Natural killer cell (primary cell): ENCODE results near the gene AGER. TPM values are rescaled to one million over a fixed set of nuclear protein-coding genes. Genes with fewer than 3 reads are reported as not detected.
A peak's percentile ranks its signal among the peaks of the same experiment; 100 is the strongest.

Source experiments
- ATAC-seq, 3 donors: fragments of 150-1000 bp in 2 of 3; fragments of 200-7000 bp in 1 of 3; cut with Tn5 transposase; 1 replicate in 1 of 3; 2 replicates in 2 of 3; pipeline ENCODE4 v1.10.0; 2021; ENCODE audit warnings: mild to moderate bottlenecking in 2 of 3, moderate library complexity in 2 of 3
- DNase-seq, 2 donors: peaks; one replicate each; pipeline versions ENCODE4 v3.0.0 to v3.0.0-alpha.2; 2013 to 2021; ENCODE audit warnings: mixed read lengths in 1 of 2
- H3K27ac ChIP-seq: one replicate; pipeline ENCODE4 v1.5.1; 2013; ENCODE audit warnings: mild to moderate bottlenecking, low read length
- H3K27me3 ChIP-seq: one replicate; pipeline ENCODE4 v1.6.1; 2013; ENCODE audit warnings: low read length; ENCODE audit not compliant: control insufficient read depth, insufficient read depth
- H3K36me3 ChIP-seq: one replicate; pipeline ENCODE4 v1.6.1; 2013; ENCODE audit warnings: low read length; ENCODE audit not compliant: control insufficient read depth, insufficient read depth
- H3K4me1 ChIP-seq: one replicate; pipeline ENCODE4 v1.6.1; 2013; ENCODE audit warnings: low read length; ENCODE audit not compliant: control insufficient read depth, insufficient read depth
- H3K4me3 ChIP-seq: one replicate; pipeline ENCODE4 v1.5.1; 2013; ENCODE audit warnings: low read length
- H3K9me3 ChIP-seq: one replicate; pipeline ENCODE4 v1.6.1; 2013; ENCODE audit warnings: low read length; ENCODE audit not compliant: control insufficient read depth, insufficient read depth
- H3K27ac Mint-ChIP-seq, 2 donors: one replicate each; pipeline ENCODE4 v1.8.0; 2022; ENCODE audit warnings: mild to moderate bottlenecking in 2 of 2, mixed read lengths in 2 of 2, moderate library complexity in 1 of 2
- H3K27me3 Mint-ChIP-seq, 2 donors: one replicate each; pipeline ENCODE4 v1.8.0; 2022; ENCODE audit warnings: low read depth in 2 of 2, mixed read lengths in 2 of 2
- H3K36me3 Mint-ChIP-seq: one replicate; pipeline ENCODE4 v1.8.0; 2022; ENCODE audit warnings: mixed read lengths
- H3K4me1 Mint-ChIP-seq, 2 donors: one replicate each; pipeline ENCODE4 v1.8.0; 2022; ENCODE audit warnings: mixed read lengths in 2 of 2
- H3K4me3 Mint-ChIP-seq: one replicate; pipeline ENCODE4 v1.8.0; 2022; ENCODE audit warnings: mild to moderate bottlenecking, moderate library complexity, mixed read lengths
- H3K9me3 Mint-ChIP-seq, 2 donors: one replicate each; pipeline ENCODE4 v1.8.0; 2022; ENCODE audit warnings: mixed read lengths in 2 of 2
- WGBS: methylation state at CpG from one replicate; pipeline ENCODE4 v1.1.7; 2013; ENCODE audit warnings: missing lambda C conversion rate; ENCODE audit not compliant: insufficient coverage; 5-methylcytosine and 5-hydroxymethylcytosine counted together
- intact Hi-C: fragments of 100-400 bp; cut with micrococcal nuclease; formaldehyde crosslinking; loops from one replicate; pipeline ENCODE4 v1.14.2; 2022
- total RNA-seq, 4 donors: library from RNA; stranded (reverse); fragments of 120-200 nt in 1 of 4; gene quantifications; one replicate each; pipeline versions ENCODE4 v1.2.3 to v1.2.4, GENCODE V29; 2013 to 2022
- TF ChIP-seq, protein P1 (sequence below): fragments of 200-600 bp; IDR thresholded peaks from one replicate; pipeline ENCODE4 v1.8.0; 2022; ENCODE audit warnings: antibody characterized with exemption

AGER gene
- total RNA-seq, 3 donors from 2014 or later (not counting 1 experiment from before 2014, with no cell fraction given): 19.0 to 25.1 (median 22.9) TPM

DNA sequence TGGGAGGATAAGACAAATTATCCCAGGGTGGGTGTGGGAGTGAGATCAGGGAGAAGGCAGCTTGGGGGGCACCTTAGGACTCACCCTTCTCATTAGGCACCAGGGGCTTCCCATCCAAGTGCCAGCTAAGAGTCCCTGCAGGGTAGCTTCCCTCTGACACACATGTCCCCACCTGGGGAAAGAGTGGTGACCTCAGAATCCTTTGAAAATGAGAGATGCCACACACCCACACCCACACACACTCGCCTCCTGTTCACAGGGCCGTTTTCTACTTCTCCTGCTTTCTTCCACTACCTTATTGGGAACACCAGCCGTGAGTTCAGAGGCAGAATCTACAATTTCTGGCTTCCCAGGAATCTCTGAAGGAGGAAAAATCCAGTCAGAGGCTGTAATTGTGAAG is 1.0 kb downstream of the AGER start:
- ATAC-seq (no peak), DNase-seq (no peak)
- WGBS: 97% methylated on average over 3 of the region's 3 CpGs
- peaks cover 19% of the 10 kb centered on the region for H3K36me3 Mint-ChIP-seq
- peaks cover 44 to 63% of the 10 kb centered on the region in 2 donors for H3K4me1 Mint-ChIP-seq
- Histone ChIP-seq H3K27me3 (no peaks in the 10 kb centered on the region), H3K36me3 (peaks cover 56% of the 10 kb centered on the region), H3K4me3 (no peak overlapping the region), H3K27ac (no peak overlapping the region), H3K9me3 (no peaks in the 10 kb centered on the region), H3K4me1 (peaks cover 36% of the 10 kb centered on the region)
- H3K27me3 Mint-ChIP-seq: no peaks in the 10 kb centered on the region
- no peaks in the 10 kb centered on the region for H3K9me3 Mint-ChIP-seq
- no peak overlapping the region for H3K27ac Mint-ChIP-seq
- intact Hi-C loops: no loop called here
- TF ChIP-seq, protein P1, sequence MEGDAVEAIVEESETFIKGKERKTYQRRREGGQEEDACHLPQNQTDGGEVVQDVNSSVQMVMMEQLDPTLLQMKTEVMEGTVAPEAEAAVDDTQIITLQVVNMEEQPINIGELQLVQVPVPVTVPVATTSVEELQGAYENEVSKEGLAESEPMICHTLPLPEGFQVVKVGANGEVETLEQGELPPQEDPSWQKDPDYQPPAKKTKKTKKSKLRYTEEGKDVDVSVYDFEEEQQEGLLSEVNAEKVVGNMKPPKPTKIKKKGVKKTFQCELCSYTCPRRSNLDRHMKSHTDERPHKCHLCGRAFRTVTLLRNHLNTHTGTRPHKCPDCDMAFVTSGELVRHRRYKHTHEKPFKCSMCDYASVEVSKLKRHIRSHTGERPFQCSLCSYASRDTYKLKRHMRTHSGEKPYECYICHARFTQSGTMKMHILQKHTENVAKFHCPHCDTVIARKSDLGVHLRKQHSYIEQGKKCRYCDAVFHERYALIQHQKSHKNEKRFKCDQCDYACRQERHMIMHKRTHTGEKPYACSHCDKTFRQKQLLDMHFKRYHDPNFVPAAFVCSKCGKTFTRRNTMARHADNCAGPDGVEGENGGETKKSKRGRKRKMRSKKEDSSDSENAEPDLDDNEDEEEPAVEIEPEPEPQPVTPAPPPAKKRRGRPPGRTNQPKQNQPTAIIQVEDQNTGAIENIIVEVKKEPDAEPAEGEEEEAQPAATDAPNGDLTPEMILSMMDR: no peak
- no peak overlapping the region for H3K4me3 Mint-ChIP-seq

DNA sequence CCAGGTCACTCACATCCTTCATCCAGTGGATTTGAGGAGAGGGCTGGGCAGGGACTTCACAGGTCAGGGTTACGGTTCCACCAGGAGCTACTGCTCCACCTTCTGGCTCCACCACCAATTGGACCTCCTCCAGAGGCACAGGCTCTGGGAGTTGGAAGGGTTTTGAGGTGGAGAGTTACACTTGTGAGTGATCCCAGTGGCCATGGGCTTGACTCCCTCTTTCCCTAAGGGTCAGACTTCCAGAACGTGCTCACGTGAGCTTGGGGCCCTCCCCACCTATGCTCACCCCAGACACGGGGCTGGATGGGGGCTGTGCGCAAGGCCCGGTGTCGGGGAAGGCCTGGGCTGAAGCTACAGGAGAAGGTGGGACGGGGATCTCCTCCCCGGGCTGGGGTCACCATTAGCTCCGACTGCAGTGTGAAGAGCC is 1.5 kb downstream of the AGER start:
- H3K4me1 ChIP-seq: peaks cover 32% of the 10 kb centered on the region
- peaks cover 52% of the 10 kb centered on the region for H3K36me3 ChIP-seq
- Mint-ChIP-seq H3K4me1 (peaks cover 44 to 65% of the 10 kb centered on the region in 2 donors), H3K36me3 (peaks cover 18% of the 10 kb centered on the region), H3K9me3 (no peaks in the 10 kb centered on the region), H3K27me3 (no peaks in the 10 kb centered on the region), H3K4me3 (no peak overlapping the region), H3K27ac (no peak overlapping the region)
- ATAC-seq (no peak), DNase-seq (no peak)
- no peaks in the 10 kb centered on the region for H3K27me3 ChIP-seq
- TF ChIP-seq, protein P1: no peak
- 97% methylated on average over 9 of the region's 10 CpGs for WGBS
- intact Hi-C loops: no loop called here
- no peak overlapping the region for H3K4me3 ChIP-seq
- H3K9me3 ChIP-seq: no peaks in the 10 kb centered on the region
- H3K27ac ChIP-seq: no peak overlapping the region

DNA sequence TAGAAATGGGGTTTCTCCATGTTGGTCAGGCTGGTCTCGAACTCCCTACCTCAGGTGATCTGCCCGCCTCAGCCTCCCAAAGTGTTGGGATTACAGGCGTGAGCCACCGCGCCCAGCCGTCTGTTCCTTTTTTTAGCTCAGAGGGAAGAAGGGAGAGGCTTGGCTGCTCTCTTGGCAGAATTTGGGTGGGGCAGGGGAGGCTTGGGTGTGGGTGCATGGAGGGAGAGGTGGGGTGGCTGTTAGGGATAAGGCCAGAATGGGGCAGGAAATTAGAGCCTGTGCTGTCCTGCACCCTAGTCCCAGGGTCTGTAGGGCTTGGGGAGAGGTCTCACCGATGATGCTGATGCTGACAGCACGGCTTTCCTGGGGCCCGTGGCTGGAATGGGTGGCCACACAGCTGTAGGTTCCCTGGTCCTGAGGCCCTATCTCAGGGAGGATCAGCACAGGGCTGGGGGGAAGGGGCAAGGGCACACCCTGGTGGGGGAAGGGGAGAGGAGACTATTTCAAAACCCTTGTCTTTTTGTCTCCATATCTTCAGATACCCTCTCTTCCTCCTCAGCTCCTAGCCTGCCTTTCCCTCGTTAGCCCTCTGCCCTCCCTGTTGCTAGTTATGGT is 2.0 kb downstream of the AGER start:
- H3K27ac Mint-ChIP-seq: peak overlapping the region in 1 of 2 donors; percentile 97
- H3K36me3 ChIP-seq: peaks cover 47% of the 10 kb centered on the region
- no peak overlapping the region for H3K4me3 Mint-ChIP-seq

More for the DNA sequence above, 2.0 kb downstream of the AGER start:
- Mint-ChIP-seq H3K4me1 (peaks cover 44 to 65% of the 10 kb centered on the region in 2 donors), H3K27me3 (no peaks in the 10 kb centered on the region), H3K36me3 (peaks cover 12% of the 10 kb centered on the region), H3K9me3 (no peaks in the 10 kb centered on the region)
- WGBS: 92% methylated on average over 10 of the region's 10 CpGs
- no peak for DNase-seq
- peaks cover 32% of the 10 kb centered on the region for H3K4me1 ChIP-seq
- no peaks in the 10 kb centered on the region for H3K9me3 ChIP-seq
- H3K4me3 ChIP-seq: no peak overlapping the region
- no peak overlapping the region for H3K27ac ChIP-seq
- H3K27me3 ChIP-seq: no peaks in the 10 kb centered on the region
- intact Hi-C loops: no loop called here
- TF ChIP-seq, protein P1: no peak
- ATAC-seq: no peak
